ENCODE measurements around the gene PLIN1.

Gene PLIN1

GRCh38 chr15:89672221-89673164, 6.7 kb downstream of the PLIN1 start:
- in situ Hi-C loops (cut with MboI; ENCODE audit: low sequenced_read_pairs) = no loop called here

- in situ Hi-C loops (cut with MboI; ENCODE audit: low sequenced_read_pairs) = no loop called here
Observed at GRCh38 chr15:89671687-89672086, 7.5 kb downstream of the PLIN1 start.

GRCh38 chr15:89670971-89671560, 8.1 kb downstream of the PLIN1 start:
- in situ Hi-C loops (cut with MboI; ENCODE audit: low sequenced_read_pairs) = no loop called here

GRCh38 chr15:89669941-89670340, 9.2 kb downstream of the PLIN1 start:
- in situ Hi-C loops (cut with MboI; ENCODE audit: low sequenced_read_pairs) = no loop called here

GRCh38 chr15:89669309-89669865, 9.8 kb downstream of the PLIN1 start:
- in situ Hi-C loops (cut with MboI; ENCODE audit: low sequenced_read_pairs) = no loop called here

GRCh38 chr15:89668171-89668570, 11.0 kb downstream of the PLIN1 start:
- in situ Hi-C loops (cut with MboI; ENCODE audit: low sequenced_read_pairs) = no loop called here

- in situ Hi-C loops (cut with MboI; ENCODE audit: low sequenced_read_pairs) = no loop called here
Observed at GRCh38 chr15:89667706-89667960, 11.5 kb downstream of the PLIN1 start.

- in situ Hi-C loops (cut with MboI; ENCODE audit: low sequenced_read_pairs) = no loop called here
Observed at GRCh38 chr15:89666858-89667705, 12.1 kb downstream of the PLIN1 start.

GRCh38 chr15:89666184-89666857, 12.8 kb downstream of the PLIN1 start:
- in situ Hi-C loops (cut with MboI; ENCODE audit: low sequenced_read_pairs) = no loop called here

GRCh38 chr15:89665449-89666181, 13.6 kb downstream of the PLIN1 start:
- in situ Hi-C loops (cut with MboI; ENCODE audit: low sequenced_read_pairs) = no loop called here

- in situ Hi-C loops (cut with MboI; ENCODE audit: low sequenced_read_pairs) = no loop called here
Observed at GRCh38 chr15:89664441-89665350, 14.5 kb downstream of the PLIN1 start.

- in situ Hi-C loops (cut with MboI; ENCODE audit: low sequenced_read_pairs) = no loop called here
Observed at GRCh38 chr15:89662893-89663626, 16.1 kb downstream of the PLIN1 start.

GRCh38 chr15:89660556-89660955, 18.6 kb downstream of the PLIN1 start:
- in situ Hi-C loops (cut with MboI; ENCODE audit: low sequenced_read_pairs) = no loop called here

GRCh38 chr15:89659295-89659694, 19.9 kb downstream of the PLIN1 start:
- in situ Hi-C loops (cut with MboI; ENCODE audit: low sequenced_read_pairs) = no loop called here

GRCh38 chr15:89657686-89658200, 21.4 kb downstream of the PLIN1 start:
- in situ Hi-C loops (cut with MboI; ENCODE audit: low sequenced_read_pairs) = no loop called here

GRCh38 chr15:89656116-89656815, 22.9 kb downstream of the PLIN1 start:
- in situ Hi-C loops (cut with MboI; ENCODE audit: low sequenced_read_pairs) = no loop called here
